GM13977 (cell line): Measurements from ENCODE around the gene SFMBT2.
"Not testable (repeated sequence)": the region's sequence is repeated elsewhere in the genome, so short reads cannot be mapped to it uniquely, and the experiment has no call there.

Source experiments
- DNase-seq: peaks from one replicate; pipeline ENCODE4 v3.0.0; 2012; ENCODE audit warnings: low spot score
- in situ Hi-C: fragments of 300-500 bp; cut with MboI; formaldehyde crosslinking; loops from one replicate; pipeline ENCODE4 v1.12.0; 2022; ENCODE audit warnings: low sequenced_read_pairs, low pct_unique_long_range_greater_than_20kb, mixed read lengths, inconsistent platforms; ENCODE audit not compliant: unreplicated experiment
- TF ChIP-seq, protein P1 (sequence below): IDR thresholded peaks from 2 replicates; pipeline ENCODE4 v1.5.1; 2012; ENCODE audit warnings: mild to moderate bottlenecking, control low read depth; ENCODE audit not compliant: insufficient read depth; ENCODE audit errors: extremely low read depth, missing control alignments

The SFMBT2 gene

GRCh38 chr10:7399533-7399932 lies 11.3 kb downstream of the SFMBT2 start:
- in situ Hi-C loops = no loop called here

DNA sequence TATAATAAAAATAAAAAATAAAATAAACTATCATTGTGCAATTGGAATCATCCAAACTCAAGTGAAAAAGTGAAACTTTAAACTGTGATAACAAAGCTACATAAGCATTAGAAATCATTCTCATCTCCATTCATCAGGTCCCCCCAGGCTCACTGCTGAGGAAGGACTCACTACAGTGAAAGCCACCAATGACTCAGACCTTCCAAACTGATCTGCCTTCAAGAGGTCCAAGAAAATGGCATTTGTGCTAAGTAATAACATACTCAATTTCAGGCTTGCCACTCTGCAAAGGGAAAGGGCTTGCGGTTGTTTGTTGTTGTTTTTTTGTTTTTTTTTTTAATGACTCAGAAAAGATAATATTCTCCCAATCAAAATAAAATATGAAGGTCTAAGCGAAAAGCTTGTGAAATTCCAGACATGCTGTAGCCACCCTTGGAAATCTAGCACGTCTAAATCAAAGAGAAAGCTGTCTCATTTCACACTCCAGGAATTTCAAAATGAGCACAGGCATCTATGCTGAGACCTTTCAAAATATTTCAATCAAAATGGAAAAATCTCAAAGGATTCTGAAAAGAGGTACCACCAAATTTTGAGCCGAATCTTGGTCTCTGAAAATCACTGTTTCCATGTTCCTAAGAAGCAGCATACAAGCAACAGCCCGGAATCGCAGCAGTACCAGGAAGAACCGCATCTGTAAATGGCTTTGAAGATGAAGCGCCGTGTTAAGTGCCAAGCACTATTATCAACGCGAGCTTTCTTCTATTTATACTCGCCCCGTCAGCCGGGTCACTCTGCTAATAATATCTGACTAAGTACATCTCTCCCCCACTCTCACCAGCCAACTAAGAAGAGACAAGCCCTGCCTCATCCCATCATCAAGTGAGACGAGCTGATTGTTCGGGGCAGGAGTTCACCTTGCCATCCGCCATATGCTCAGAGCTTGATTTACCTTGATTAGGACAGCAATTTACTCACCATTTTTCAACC lies 13.5 kb downstream of the SFMBT2 start:
- TF ChIP-seq, protein P1, sequence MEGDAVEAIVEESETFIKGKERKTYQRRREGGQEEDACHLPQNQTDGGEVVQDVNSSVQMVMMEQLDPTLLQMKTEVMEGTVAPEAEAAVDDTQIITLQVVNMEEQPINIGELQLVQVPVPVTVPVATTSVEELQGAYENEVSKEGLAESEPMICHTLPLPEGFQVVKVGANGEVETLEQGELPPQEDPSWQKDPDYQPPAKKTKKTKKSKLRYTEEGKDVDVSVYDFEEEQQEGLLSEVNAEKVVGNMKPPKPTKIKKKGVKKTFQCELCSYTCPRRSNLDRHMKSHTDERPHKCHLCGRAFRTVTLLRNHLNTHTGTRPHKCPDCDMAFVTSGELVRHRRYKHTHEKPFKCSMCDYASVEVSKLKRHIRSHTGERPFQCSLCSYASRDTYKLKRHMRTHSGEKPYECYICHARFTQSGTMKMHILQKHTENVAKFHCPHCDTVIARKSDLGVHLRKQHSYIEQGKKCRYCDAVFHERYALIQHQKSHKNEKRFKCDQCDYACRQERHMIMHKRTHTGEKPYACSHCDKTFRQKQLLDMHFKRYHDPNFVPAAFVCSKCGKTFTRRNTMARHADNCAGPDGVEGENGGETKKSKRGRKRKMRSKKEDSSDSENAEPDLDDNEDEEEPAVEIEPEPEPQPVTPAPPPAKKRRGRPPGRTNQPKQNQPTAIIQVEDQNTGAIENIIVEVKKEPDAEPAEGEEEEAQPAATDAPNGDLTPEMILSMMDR = no peak
- in situ Hi-C loops = no loop called here
- no peak for DNase-seq

More at GRCh38 chr10:7399533-7399932, 11.3 kb downstream of the SFMBT2 start:
- DNase-seq = no peak
- TF ChIP-seq, protein P1 = no peak

GRCh38 chr10:7392301-7392700 lies 18.5 kb downstream of the SFMBT2 start:
- DNase-seq, in situ Hi-C loops: not testable (repeated sequence)

DNA sequence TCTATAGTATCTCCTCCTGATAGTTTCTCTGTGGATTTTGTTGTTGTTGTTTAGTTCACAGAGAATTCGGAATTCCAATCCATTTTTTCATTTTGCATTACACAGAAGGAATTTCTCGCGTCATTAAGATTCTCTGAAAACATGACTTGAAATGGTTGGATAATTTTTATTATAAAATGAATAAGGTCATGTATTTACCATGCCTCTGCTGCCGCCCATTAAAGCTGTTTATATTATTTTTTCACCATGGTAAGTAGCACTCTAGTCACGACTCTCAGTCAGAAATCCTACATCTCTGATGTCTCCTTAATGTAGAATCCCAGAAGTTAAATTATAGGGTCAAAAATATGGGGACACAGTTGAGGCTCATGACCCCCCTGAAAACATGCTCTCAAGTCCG lies 19.1 kb downstream of the SFMBT2 start:
- TF ChIP-seq, protein P1 = no peak
- in situ Hi-C loops = no loop called here
- DNase-seq = no peak

- in situ Hi-C loops, DNase-seq: not testable (repeated sequence)
Measured at GRCh38 chr10:7390689-7391110, 20.1 kb downstream of the SFMBT2 start.

DNA sequence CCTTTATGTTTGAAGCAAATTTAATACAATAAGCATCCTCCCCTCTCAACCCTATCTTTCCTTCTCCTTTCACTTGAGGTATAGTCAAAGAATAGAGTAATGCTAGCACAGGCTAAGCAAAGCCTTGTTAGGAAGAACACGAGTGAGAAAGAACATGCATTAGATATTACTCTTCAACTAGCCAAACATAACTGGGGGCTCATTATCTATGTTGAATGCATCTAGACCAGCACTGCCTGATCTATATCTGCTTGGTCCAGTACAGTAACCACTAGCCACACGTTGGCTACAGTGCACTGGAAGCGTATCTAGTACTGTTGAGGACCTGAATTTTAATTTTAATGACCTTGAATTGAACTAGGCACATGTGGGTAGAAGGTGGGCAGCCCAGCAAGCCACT lies 21.0 kb downstream of the SFMBT2 start:
- TF ChIP-seq, protein P1 = no peak
- no peak for DNase-seq
- in situ Hi-C loops = no loop called here

DNA sequence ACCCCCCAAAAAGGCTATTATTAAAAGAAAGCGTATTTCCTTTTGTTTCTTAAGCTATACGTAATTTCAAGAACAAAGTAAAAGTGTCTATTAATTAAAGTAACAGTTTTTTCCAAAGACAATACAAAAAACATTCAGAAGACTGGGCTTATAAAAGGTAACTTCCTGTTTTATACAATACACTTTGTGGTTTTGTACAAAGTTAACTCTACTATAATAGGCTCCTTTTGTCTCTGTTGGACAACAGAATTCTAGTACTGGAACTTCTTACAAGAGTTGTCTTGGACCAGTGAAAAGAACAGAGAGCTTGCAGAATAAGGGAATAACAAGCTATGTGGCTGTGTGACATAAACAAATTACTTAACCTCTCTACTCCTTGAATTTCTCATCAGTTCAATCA lies 21.5 kb downstream of the SFMBT2 start:
- no peak for DNase-seq
- in situ Hi-C loops = no loop called here
- TF ChIP-seq, protein P1 = no peak
